ACHN (cell line): Measurements from ENCODE around the gene KRTAP5-10.
"Not testable (repeated sequence)": the region's sequence is repeated elsewhere in the genome, so short reads cannot be mapped to it uniquely, and the experiment has no call there.

Source experiments
- DNase-seq: peaks from one replicate; pipeline ENCODE4 v3.0.0-alpha.2; 2015
- in situ Hi-C: cut with HindIII; loops from 2 replicates; pipeline ENCODE4 v1.10.0; 2017; ENCODE audit warnings: low sequenced_read_pairs, low pct_ligation_motif_present, low pct_unique_long_range_greater_than_20kb

The KRTAP5-10 gene

GRCh38 chr11:71566626-71567599 is 1.6 kb downstream of the KRTAP5-10 start:
- DNase-seq, in situ Hi-C loops: not testable (repeated sequence)

- in situ Hi-C loops, DNase-seq: not testable (repeated sequence)
Observed at GRCh38 chr11:71567633-71568032, 2.3 kb downstream of the KRTAP5-10 start.

- DNase-seq = no peak
- in situ Hi-C loops = no loop called here
Observed at GRCh38 chr11:71568704-71569349, 3.5 kb downstream of the KRTAP5-10 start.

- in situ Hi-C loops, DNase-seq: not testable (repeated sequence)
Observed at GRCh38 chr11:71571101-71571850, 5.9 kb downstream of the KRTAP5-10 start.

- in situ Hi-C loops = no loop called here
- no peak for DNase-seq
Observed at GRCh38 chr11:71572811-71573210, 7.4 kb downstream of the KRTAP5-10 start.

- in situ Hi-C loops = no loop called here
- no peak for DNase-seq
Observed at GRCh38 chr11:71574418-71574817, 9.1 kb downstream of the KRTAP5-10 start.

- DNase-seq = no peak
- in situ Hi-C loops = no loop called here
Observed at GRCh38 chr11:71575723-71576424, 10.5 kb downstream of the KRTAP5-10 start.

- in situ Hi-C loops, DNase-seq: not testable (repeated sequence)
Observed at GRCh38 chr11:71576688-71577465, 11.5 kb downstream of the KRTAP5-10 start.

- DNase-seq = no peak
- in situ Hi-C loops = no loop called here
Observed at GRCh38 chr11:71577469-71578004, 12.2 kb downstream of the KRTAP5-10 start.

GRCh38 chr11:71579513-71579912 is 14.2 kb downstream of the KRTAP5-10 start:
- DNase-seq, in situ Hi-C loops: not testable (repeated sequence)

GRCh38 chr11:71580057-71581003 is 15.0 kb downstream of the KRTAP5-10 start:
- peak; percentile 54 for DNase-seq
- in situ Hi-C loops = no loop called here

- DNase-seq = no peak
- in situ Hi-C loops = no loop called here
Observed at GRCh38 chr11:71581826-71582225, 16.5 kb downstream of the KRTAP5-10 start.

- in situ Hi-C loops = no loop called here
Observed at GRCh38 chr11:71582309-71582895, 17.0 kb downstream of the KRTAP5-10 start, which contains the start of gene KRTAP5-11. Gene KRTAP5-11 (minus strand): TSS chr11:71582875. CDS start chr11:71582837, 38 bp downstream.

GRCh38 chr11:71582969-71583368 is 17.6 kb downstream of the KRTAP5-10 start:
- in situ Hi-C loops = not testable (repeated sequence)

More at GRCh38 chr11:71582309-71582895, 17.0 kb downstream of the KRTAP5-10 start, which contains the start of gene KRTAP5-11:
- no peak for DNase-seq

GRCh38 chr11:71585673-71586072 is 20.3 kb downstream of the KRTAP5-10 start:
- DNase-seq, in situ Hi-C loops: not testable (repeated sequence)

More at GRCh38 chr11:71582969-71583368, 17.6 kb downstream of the KRTAP5-10 start:
- DNase-seq = not testable (repeated sequence)

- in situ Hi-C loops, DNase-seq: not testable (repeated sequence)
Observed at GRCh38 chr11:71588314-71588713, 23.0 kb downstream of the KRTAP5-10 start.
